Vagina (tissue), 2 donors: ENCODE results near the gene RUFY1. TPM values are rescaled to one million over a fixed set of nuclear protein-coding genes. Genes with fewer than 3 reads are reported as not detected.

Experiments
- DNase-seq, 2 donors: peaks; one replicate each; pipeline ENCODE4 v3.0.0-alpha.2; 2017; ENCODE audit errors: extremely low spot score in 2 of 2
- H3K27ac ChIP-seq: fragments of 200-600 bp; sonication (generic); one replicate; pipeline ENCODE4 v1.5.1; 2019
- H3K27me3 ChIP-seq: fragments of 200-600 bp; sonication (generic); one replicate; pipeline ENCODE4 v1.5.1; 2019
- H3K36me3 ChIP-seq, 2 donors: fragments of 200-600 bp; sonication (generic); one replicate each; pipeline ENCODE4 v1.5.1; 2017 to 2019
- H3K4me1 ChIP-seq: fragments of 200-600 bp; sonication (generic); one replicate; pipeline ENCODE4 v1.5.1; 2019
- H3K4me3 ChIP-seq, 2 donors: fragments of 200-600 bp; sonication (generic); 1 replicate in 1 of 2; 2 replicates in 1 of 2; pipeline ENCODE4 v1.5.1; 2016 to 2019
- H3K9me3 ChIP-seq: fragments of 200-600 bp; sonication (generic); one replicate; pipeline ENCODE4 v1.5.1; 2019
- POLR2A ChIP-seq, 2 donors: fragments of 450-650 bp; IDR thresholded peaks; one replicate each; pipeline ENCODE4 v1.6.1; 2017; ENCODE audit warnings: antibody characterized with exemption in 2 of 2, mild to moderate bottlenecking in 2 of 2, moderate library complexity in 2 of 2
- POLR2AphosphoS5 ChIP-seq, 2 donors: sonication (generic); formaldehyde crosslinking; IDR thresholded peaks; one replicate each; pipeline ENCODE4 v1.9.0; 2017; ENCODE audit warnings: antibody characterized with exemption in 2 of 2, mild to moderate bottlenecking in 2 of 2, low read depth in 1 of 2; ENCODE audit not compliant: insufficient read depth in 1 of 2
- intact Hi-C: fragments of 100-400 bp; cut with DNase I; formaldehyde crosslinking; loops from one replicate; pipeline ENCODE4 v1.15.1; 2023
- total RNA-seq: library from RNA; depleted of rRNA; stranded (reverse); fragments of >200 nt; gene quantifications from one replicate; pipeline ENCODE4 v1.2.3, GENCODE V29; 2016
- TF ChIP-seq, protein P1 (sequence below), 3 experiments: fragments of 450-650 bp in 2 of 3; fragments of 200-600 bp in 1 of 3; sonication (generic) in 1 of 3; IDR thresholded peaks; one replicate each; pipeline ENCODE4 v1.5.1; 2017 to 2019; ENCODE audit warnings: antibody characterized with exemption in 3 of 3, mild to moderate bottlenecking in 2 of 3, moderate library complexity in 2 of 3

The RUFY1 gene
- total RNA-seq, 1 donor from 2014 or later, result 35.6 TPM

DNA sequence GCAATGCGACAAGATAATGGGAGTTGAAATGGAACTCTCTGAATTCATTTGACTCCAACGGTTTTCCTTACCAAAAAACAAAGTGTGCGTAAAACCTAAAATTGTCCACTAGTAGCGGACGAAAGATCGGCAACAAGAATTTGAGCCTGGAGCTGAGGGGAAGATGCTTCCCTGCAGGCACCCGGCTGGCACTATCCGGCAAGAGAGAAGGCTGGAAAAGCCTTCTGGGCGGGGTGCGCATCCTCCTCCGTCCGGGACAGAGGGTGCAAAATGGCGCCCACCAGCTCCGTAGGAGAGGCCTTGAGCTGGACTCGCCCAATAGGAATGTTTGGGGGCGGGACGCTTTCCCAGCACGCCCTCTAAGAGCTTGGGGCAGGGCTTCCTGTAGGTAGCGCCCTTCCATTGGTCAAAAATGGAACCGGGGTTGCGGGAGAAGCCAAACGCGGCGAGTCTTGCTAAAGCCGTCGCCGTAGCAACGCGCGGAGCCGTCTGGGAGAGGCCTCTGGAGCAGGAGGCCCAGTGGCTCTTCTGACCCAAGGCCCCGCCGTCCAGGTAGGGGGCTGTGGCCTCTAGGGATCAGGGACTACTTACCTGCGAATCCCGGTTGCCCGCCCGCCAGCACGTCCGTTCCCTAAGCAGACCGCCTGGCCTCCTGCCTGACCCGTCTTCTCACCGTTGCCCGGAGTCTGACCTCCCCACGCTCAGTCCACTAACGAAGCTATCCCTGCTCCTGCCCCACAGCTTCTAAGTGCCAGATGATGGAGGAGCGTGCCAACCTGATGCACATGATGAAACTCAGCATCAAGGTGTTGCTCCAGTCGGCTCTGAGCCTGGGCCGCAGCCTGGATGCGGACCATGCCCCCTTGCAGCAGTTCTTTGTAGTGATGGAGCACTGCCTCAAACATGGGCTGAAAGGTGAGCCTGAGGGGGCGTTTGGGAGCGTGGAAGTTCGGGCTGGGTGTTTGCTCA, 9.2 kb downstream of the RUFY1 start:
- H3K4me3 ChIP-seq, result peak overlapping the region; percentile 53 to 71
- no peaks in the 10 kb centered on the region for H3K27me3 ChIP-seq
- peak; percentile 99 for DNase-seq
- peaks cover 20% of the 10 kb centered on the region for H3K4me1 ChIP-seq
- H3K27ac ChIP-seq, result peak overlapping the region; percentile 71
- peaks cover 0 to 29% of the 10 kb centered on the region in 2 donors for H3K36me3 ChIP-seq
- peak; percentile 97 to 99 for TF ChIP-seq POLR2AphosphoS5 (IDR thresholded peaks at IDR 0.05; ENCODE audit: insufficient read depth in 1 of 2, low read depth in 1 of 2)
- peak; percentile 19 to 95 for TF ChIP-seq POLR2A (IDR thresholded peaks at IDR 0.05)
- TF ChIP-seq, protein P1, sequence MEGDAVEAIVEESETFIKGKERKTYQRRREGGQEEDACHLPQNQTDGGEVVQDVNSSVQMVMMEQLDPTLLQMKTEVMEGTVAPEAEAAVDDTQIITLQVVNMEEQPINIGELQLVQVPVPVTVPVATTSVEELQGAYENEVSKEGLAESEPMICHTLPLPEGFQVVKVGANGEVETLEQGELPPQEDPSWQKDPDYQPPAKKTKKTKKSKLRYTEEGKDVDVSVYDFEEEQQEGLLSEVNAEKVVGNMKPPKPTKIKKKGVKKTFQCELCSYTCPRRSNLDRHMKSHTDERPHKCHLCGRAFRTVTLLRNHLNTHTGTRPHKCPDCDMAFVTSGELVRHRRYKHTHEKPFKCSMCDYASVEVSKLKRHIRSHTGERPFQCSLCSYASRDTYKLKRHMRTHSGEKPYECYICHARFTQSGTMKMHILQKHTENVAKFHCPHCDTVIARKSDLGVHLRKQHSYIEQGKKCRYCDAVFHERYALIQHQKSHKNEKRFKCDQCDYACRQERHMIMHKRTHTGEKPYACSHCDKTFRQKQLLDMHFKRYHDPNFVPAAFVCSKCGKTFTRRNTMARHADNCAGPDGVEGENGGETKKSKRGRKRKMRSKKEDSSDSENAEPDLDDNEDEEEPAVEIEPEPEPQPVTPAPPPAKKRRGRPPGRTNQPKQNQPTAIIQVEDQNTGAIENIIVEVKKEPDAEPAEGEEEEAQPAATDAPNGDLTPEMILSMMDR (IDR thresholded peaks at IDR 0.05), result peak in 1 of 3 experiments; percentile 27
- H3K9me3 ChIP-seq, result no peaks in the 10 kb centered on the region
- intact Hi-C loops, result no loop called here

DNA sequence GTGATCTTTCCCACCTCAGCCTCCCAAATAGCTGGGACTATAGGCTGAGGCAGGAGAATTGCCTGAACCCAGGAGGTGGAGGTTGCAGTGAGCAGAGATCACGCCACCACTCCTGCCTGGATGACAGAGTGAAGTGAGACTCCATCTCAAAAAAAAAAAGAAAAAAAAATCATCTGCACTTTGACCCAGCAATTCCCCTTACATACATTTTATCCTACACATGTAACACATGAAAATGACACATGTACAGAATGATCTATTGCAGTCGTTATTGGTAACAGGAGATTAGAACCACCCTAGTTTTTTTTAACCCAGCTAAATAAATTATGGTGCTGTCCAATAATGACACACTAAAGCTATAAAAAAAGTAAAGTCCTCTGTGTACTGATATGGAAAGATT, 14.2 kb downstream of the RUFY1 start:
- Histone ChIP-seq H3K4me1 (peaks cover 9% of the 10 kb centered on the region), H3K27ac (no peak overlapping the region), H3K36me3 (peaks cover 0 to 58% of the 10 kb centered on the region in 2 donors), H3K27me3 (no peaks in the 10 kb centered on the region), H3K4me3 (no peak overlapping the region), H3K9me3 (no peaks in the 10 kb centered on the region)
- TF ChIP-seq POLR2A (IDR thresholded peaks at IDR 0.05), result no peak
- TF ChIP-seq POLR2AphosphoS5 (IDR thresholded peaks at IDR 0.05; ENCODE audit: insufficient read depth in 1 of 2, low read depth in 1 of 2), result no peak
- TF ChIP-seq, protein P1 (IDR thresholded peaks at IDR 0.05), result no peak
- intact Hi-C loops, result no loop called here
- DNase-seq, result no peak

DNA sequence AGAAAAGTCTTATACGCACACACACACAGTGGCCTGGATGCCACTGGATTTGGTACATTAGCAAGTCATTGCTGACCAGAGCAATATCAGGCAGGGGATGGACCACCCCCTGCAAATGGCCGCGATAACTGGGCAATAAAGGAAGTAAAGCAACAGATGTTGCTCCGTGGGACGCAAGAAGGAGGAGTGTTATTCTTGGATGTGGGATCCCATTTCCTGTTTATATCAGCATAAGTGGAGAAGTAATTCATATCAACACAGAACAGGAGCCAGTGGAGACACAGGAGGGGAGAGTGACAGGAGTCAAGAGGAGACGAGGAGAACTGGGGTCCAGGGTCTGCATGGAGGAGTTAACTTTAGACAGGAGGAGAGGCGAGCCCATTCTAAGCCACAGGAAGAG, 18.4 kb downstream of the RUFY1 start:
- no peak for DNase-seq
- Histone ChIP-seq H3K4me3 (no peak overlapping the region), H3K36me3 (peaks cover 0 to 72% of the 10 kb centered on the region in 2 donors), H3K4me1 (no peaks in the 10 kb centered on the region), H3K27me3 (no peaks in the 10 kb centered on the region), H3K27ac (no peak overlapping the region), H3K9me3 (no peaks in the 10 kb centered on the region)
- no peak for TF ChIP-seq POLR2AphosphoS5 (IDR thresholded peaks at IDR 0.05; ENCODE audit: insufficient read depth in 1 of 2, low read depth in 1 of 2)
- TF ChIP-seq POLR2A (IDR thresholded peaks at IDR 0.05), result no peak
- TF ChIP-seq, protein P1 (IDR thresholded peaks at IDR 0.05), result no peak
- intact Hi-C loops, result no loop called here

DNA sequence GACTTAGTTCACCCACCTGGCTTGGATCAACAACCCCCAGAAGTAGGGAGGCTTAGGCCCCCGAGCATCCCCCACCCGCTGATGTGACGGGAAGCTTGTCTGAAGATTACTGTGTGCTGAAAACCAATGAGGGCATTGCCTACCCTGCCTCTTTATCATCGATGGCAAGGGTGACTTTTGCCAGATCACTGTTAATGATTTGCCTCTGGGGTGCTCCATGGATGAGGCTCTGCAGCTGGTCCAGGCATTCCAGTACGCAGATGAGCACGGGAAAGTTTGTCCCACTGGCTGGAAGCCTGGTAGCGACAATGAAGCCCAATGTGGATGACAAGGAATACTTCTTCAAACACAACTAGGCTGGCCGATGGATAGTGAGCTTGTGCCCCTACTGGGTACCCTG, 22.0 kb downstream of the RUFY1 start:
- Histone ChIP-seq H3K27ac (no peak overlapping the region), H3K36me3 (peaks cover 0 to 70% of the 10 kb centered on the region in 2 donors)
- intact Hi-C loops, result no loop called here

DNA sequence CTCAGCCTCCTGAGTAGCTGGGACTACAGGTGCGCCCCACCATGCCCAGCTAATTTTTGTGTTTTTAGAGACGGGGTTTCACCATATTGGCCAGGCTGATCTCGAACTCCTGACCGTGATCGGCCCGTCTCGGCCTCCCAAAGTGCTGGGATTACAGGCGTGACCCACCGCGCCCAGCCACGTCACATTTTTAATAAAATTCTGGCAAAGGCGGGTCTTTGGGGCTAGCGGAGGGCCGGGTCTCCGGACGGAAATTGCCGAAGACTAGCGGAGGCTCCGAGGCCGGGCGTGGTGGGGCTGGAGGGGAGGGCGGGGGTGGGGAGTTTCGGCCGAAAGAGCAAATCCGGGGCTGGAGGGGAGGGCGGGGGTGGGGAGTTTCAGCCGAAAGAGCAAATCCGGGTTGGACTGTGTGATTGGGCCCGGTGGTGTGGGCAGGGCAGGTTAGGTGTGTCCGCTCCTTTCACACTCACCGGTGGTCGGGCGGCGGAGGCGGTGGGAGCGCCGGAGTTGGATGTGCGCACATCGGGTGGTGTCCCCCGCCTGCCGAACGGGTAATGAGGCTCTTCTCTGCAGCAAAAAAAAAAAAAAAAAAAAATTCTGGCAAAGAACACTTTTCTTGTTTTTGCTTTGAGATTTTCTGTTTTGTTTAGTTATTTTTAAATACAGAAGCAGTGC, 27.1 kb downstream of the RUFY1 start:
- no peaks in the 10 kb centered on the region for H3K4me1 ChIP-seq
- no peak for DNase-seq
- TF ChIP-seq, protein P1 (IDR thresholded peaks at IDR 0.05), result no peak
- TF ChIP-seq POLR2AphosphoS5 (IDR thresholded peaks at IDR 0.05; ENCODE audit: insufficient read depth in 1 of 2, low read depth in 1 of 2), result no peak
- H3K9me3 ChIP-seq, result no peaks in the 10 kb centered on the region
- no peaks in the 10 kb centered on the region for H3K27me3 ChIP-seq
- peaks cover 0 to 61% of the 10 kb centered on the region in 2 donors for H3K36me3 ChIP-seq
- intact Hi-C loops, result no loop called here
- no peak overlapping the region for H3K27ac ChIP-seq
- H3K4me3 ChIP-seq, result no peak overlapping the region

More for the DNA sequence above, 22.0 kb downstream of the RUFY1 start:
- H3K9me3 ChIP-seq, result no peaks in the 10 kb centered on the region
- H3K27me3 ChIP-seq, result no peaks in the 10 kb centered on the region
- H3K4me1 ChIP-seq, result no peaks in the 10 kb centered on the region
- no peak overlapping the region for H3K4me3 ChIP-seq
- TF ChIP-seq POLR2A (IDR thresholded peaks at IDR 0.05), result no peak
- no peak for TF ChIP-seq POLR2AphosphoS5 (IDR thresholded peaks at IDR 0.05; ENCODE audit: insufficient read depth in 1 of 2, low read depth in 1 of 2)
- DNase-seq, result no peak
